ENCODE results near the gene ZNF383.

GRCh38 chr19:37227996-37228395, 10.0 kb downstream of the ZNF383 start:
- TF ChIP-seq CTCF (IDR thresholded peaks at IDR 0.05): peak in 2 of 5 experiments; percentile 13 to 19
- no peak for TF ChIP-seq EP300 (IDR thresholded peaks at IDR 0.05)
- TF ChIP-seq POLR2A (IDR thresholded peaks at IDR 0.05): no peak

Measured in tibial nerve (tissue), 4 donors.